Measurements from ENCODE around the gene RBFOX2. TPM values are rescaled to one million over a fixed set of nuclear protein-coding genes. Genes with fewer than 3 reads are reported as not detected.
"Not testable (repeated sequence)": the region's sequence is repeated elsewhere in the genome, so short reads cannot be mapped to it uniquely, and the experiment has no call there.

The RBFOX2 gene
- total RNA-seq, 1 experiment from 2014 or later: 61.5 TPM

- no peak for DNase-seq (ENCODE audit: low read depth)
- in situ Hi-C loops (cut with HindIII; ENCODE audit: low pct_unique_long_range_greater_than_20kb, low sequenced_read_pairs): no loop called here
Measured at GRCh38 chr22:36048911-36049677, 20.5 kb upstream of the RBFOX2 start.

GRCh38 chr22:36044517-36044916 lies 15.9 kb upstream of the RBFOX2 start:
- DNase-seq (ENCODE audit: low read depth); in situ Hi-C loops (cut with HindIII; ENCODE audit: low pct_unique_long_range_greater_than_20kb, low sequenced_read_pairs): not testable (repeated sequence)

- no peak for DNase-seq (ENCODE audit: low read depth)
- in situ Hi-C loops (cut with HindIII; ENCODE audit: low pct_unique_long_range_greater_than_20kb, low sequenced_read_pairs): no loop called here
Measured at GRCh38 chr22:36042240-36042639, 13.6 kb upstream of the RBFOX2 start.

GRCh38 chr22:36039125-36039524 lies 10.5 kb upstream of the RBFOX2 start:
- in situ Hi-C loops (cut with HindIII; ENCODE audit: low pct_unique_long_range_greater_than_20kb, low sequenced_read_pairs): no loop called here
- DNase-seq (ENCODE audit: low read depth): no peak

GRCh38 chr22:36037102-36037758 lies 8.6 kb upstream of the RBFOX2 start:
- in situ Hi-C loops (cut with HindIII; ENCODE audit: low pct_unique_long_range_greater_than_20kb, low sequenced_read_pairs): no loop called here
- DNase-seq (ENCODE audit: low read depth): no peak

GRCh38 chr22:36036167-36036624 lies 7.6 kb upstream of the RBFOX2 start:
- in situ Hi-C loops (cut with HindIII; ENCODE audit: low pct_unique_long_range_greater_than_20kb, low sequenced_read_pairs): no loop called here

GRCh38 chr22:36032611-36033010 lies 4.0 kb upstream of the RBFOX2 start:
- in situ Hi-C loops (cut with HindIII; ENCODE audit: low pct_unique_long_range_greater_than_20kb, low sequenced_read_pairs): no loop called here
- DNase-seq (ENCODE audit: low read depth): no peak

More at GRCh38 chr22:36036167-36036624, 7.6 kb upstream of the RBFOX2 start:
- DNase-seq (ENCODE audit: low read depth): no peak

GRCh38 chr22:36029406-36029755 lies 757 bp upstream of the RBFOX2 start:
- no peak for DNase-seq (ENCODE audit: low read depth)
- in situ Hi-C loops (cut with HindIII; ENCODE audit: low pct_unique_long_range_greater_than_20kb, low sequenced_read_pairs): no loop called here

- DNase-seq (ENCODE audit: low read depth): no peak
- in situ Hi-C loops (cut with HindIII; ENCODE audit: low pct_unique_long_range_greater_than_20kb, low sequenced_read_pairs): no loop called here
Measured at GRCh38 chr22:36027935-36028645, 534 bp downstream of the RBFOX2 start.

GRCh38 chr22:36027579-36027934 lies 1.1 kb downstream of the RBFOX2 start:
- in situ Hi-C loops (cut with HindIII; ENCODE audit: low pct_unique_long_range_greater_than_20kb, low sequenced_read_pairs): no loop called here
- peak; percentile 19 for DNase-seq (ENCODE audit: low read depth)

- in situ Hi-C loops (cut with HindIII; ENCODE audit: low pct_unique_long_range_greater_than_20kb, low sequenced_read_pairs): no loop called here
- peak; percentile 16 for DNase-seq (ENCODE audit: low read depth)
Measured at GRCh38 chr22:36026741-36027140, 1.9 kb downstream of the RBFOX2 start.

- in situ Hi-C loops (cut with HindIII; ENCODE audit: low pct_unique_long_range_greater_than_20kb, low sequenced_read_pairs): no loop called here
- no peak for DNase-seq (ENCODE audit: low read depth)
Measured at GRCh38 chr22:36022697-36023096, 5.9 kb downstream of the RBFOX2 start.

- no peak for DNase-seq (ENCODE audit: low read depth)
- in situ Hi-C loops (cut with HindIII; ENCODE audit: low pct_unique_long_range_greater_than_20kb, low sequenced_read_pairs): no loop called here
Measured at GRCh38 chr22:36022162-36022561, 6.5 kb downstream of the RBFOX2 start.

GRCh38 chr22:36021606-36022153 lies 6.9 kb downstream of the RBFOX2 start:
- in situ Hi-C loops (cut with HindIII; ENCODE audit: low pct_unique_long_range_greater_than_20kb, low sequenced_read_pairs): no loop called here
- DNase-seq (ENCODE audit: low read depth): no peak

GRCh38 chr22:36020865-36021264 lies 7.8 kb downstream of the RBFOX2 start:
- in situ Hi-C loops (cut with HindIII; ENCODE audit: low pct_unique_long_range_greater_than_20kb, low sequenced_read_pairs): not testable (repeated sequence)

GRCh38 chr22:36017651-36018091 lies 11.0 kb downstream of the RBFOX2 start:
- in situ Hi-C loops (cut with HindIII; ENCODE audit: low pct_unique_long_range_greater_than_20kb, low sequenced_read_pairs): no loop called here
- peak; percentile 59 for DNase-seq (ENCODE audit: low read depth)

More at GRCh38 chr22:36020865-36021264, 7.8 kb downstream of the RBFOX2 start:
- DNase-seq (ENCODE audit: low read depth): not testable (repeated sequence)

- in situ Hi-C loops (cut with HindIII; ENCODE audit: low pct_unique_long_range_greater_than_20kb, low sequenced_read_pairs): no loop called here
- no peak for DNase-seq (ENCODE audit: low read depth)
Measured at GRCh38 chr22:36016684-36017083, 11.9 kb downstream of the RBFOX2 start.

- no peak for DNase-seq (ENCODE audit: low read depth)
- in situ Hi-C loops (cut with HindIII; ENCODE audit: low pct_unique_long_range_greater_than_20kb, low sequenced_read_pairs): no loop called here
Measured at GRCh38 chr22:36015811-36016529, 12.7 kb downstream of the RBFOX2 start.

Data from Caki2 (cell line).